ENCODE results near the gene CRYBG2. TPM values are rescaled to one million over a fixed set of nuclear protein-coding genes. Genes with fewer than 3 reads are reported as not detected.

Gene CRYBG2
- polyA plus RNA-seq, 1 donor from 2014 or later, result 2.5 TPM

GRCh38 chr1:26372039-26372438 lies 18.1 kb upstream of the CRYBG2 start:
- TF ChIP-seq TAF1 (IDR thresholded peaks at IDR 0.05; ENCODE audit: low read depth) (no peak), POLR2AphosphoS5 (IDR thresholded peaks at IDR 0.05) (no peak), SMC3 (conservative IDR thresholded peaks at IDR 0.05; ENCODE audit: poor library complexity) (no peak), RAD21 (conservative IDR thresholded peaks at IDR 0.05) (no peak), MXI1 (conservative IDR thresholded peaks at IDR 0.05; ENCODE audit: poor library complexity, severe bottlenecking) (no peak), EZH2 (IDR thresholded peaks at IDR 0.05; ENCODE audit: borderline replicate concordance, insufficient read depth, low read length, poor library complexity, severe bottlenecking) (no peak)
- TF ChIP-seq, protein P1, sequence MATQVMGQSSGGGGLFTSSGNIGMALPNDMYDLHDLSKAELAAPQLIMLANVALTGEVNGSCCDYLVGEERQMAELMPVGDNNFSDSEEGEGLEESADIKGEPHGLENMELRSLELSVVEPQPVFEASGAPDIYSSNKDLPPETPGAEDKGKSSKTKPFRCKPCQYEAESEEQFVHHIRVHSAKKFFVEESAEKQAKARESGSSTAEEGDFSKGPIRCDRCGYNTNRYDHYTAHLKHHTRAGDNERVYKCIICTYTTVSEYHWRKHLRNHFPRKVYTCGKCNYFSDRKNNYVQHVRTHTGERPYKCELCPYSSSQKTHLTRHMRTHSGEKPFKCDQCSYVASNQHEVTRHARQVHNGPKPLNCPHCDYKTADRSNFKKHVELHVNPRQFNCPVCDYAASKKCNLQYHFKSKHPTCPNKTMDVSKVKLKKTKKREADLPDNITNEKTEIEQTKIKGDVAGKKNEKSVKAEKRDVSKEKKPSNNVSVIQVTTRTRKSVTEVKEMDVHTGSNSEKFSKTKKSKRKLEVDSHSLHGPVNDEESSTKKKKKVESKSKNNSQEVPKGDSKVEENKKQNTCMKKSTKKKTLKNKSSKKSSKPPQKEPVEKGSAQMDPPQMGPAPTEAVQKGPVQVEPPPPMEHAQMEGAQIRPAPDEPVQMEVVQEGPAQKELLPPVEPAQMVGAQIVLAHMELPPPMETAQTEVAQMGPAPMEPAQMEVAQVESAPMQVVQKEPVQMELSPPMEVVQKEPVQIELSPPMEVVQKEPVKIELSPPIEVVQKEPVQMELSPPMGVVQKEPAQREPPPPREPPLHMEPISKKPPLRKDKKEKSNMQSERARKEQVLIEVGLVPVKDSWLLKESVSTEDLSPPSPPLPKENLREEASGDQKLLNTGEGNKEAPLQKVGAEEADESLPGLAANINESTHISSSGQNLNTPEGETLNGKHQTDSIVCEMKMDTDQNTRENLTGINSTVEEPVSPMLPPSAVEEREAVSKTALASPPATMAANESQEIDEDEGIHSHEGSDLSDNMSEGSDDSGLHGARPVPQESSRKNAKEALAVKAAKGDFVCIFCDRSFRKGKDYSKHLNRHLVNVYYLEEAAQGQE (IDR thresholded peaks at IDR 0.05; ENCODE audit: borderline replicate concordance), result no peak
- no peaks in the 10 kb centered on the region for H3K27me3 ChIP-seq (ENCODE audit: insufficient read depth, low read depth, low read length)
- H3K9ac ChIP-seq (ENCODE audit: low read length), result no peak overlapping the region

GRCh38 chr1:26370591-26371382 lies 16.9 kb upstream of the CRYBG2 start:
- no peaks in the 10 kb centered on the region for H3K36me3 ChIP-seq (ENCODE audit: insufficient read depth, low read length)
- H3K27ac ChIP-seq (ENCODE audit: low read length), result no peak overlapping the region
- H3K4me2 ChIP-seq (ENCODE audit: low read length), result no peak overlapping the region
- H3F3A ChIP-seq (ENCODE audit: insufficient read depth, low read length, poor library complexity, severe bottlenecking), result no peaks in the 10 kb centered on the region
- no peaks in the 10 kb centered on the region for H4K20me1 ChIP-seq (ENCODE audit: insufficient read depth)
- no peaks in the 10 kb centered on the region for H3K9me2 ChIP-seq (ENCODE audit: insufficient read depth, low read length)
- no peak overlapping the region for H3K9ac ChIP-seq (ENCODE audit: low read length)
- no peaks in the 10 kb centered on the region for H3K79me2 ChIP-seq (replicated peaks; ENCODE audit: insufficient read depth, low read length)
- no peak overlapping the region for H2AFZ ChIP-seq (ENCODE audit: low read depth, low read length)
- H3K4me3 ChIP-seq (ENCODE audit: low read length), result no peak overlapping the region
- TF ChIP-seq TAF1 (IDR thresholded peaks at IDR 0.05; ENCODE audit: low read depth), result no peak
- TF ChIP-seq RAD21 (conservative IDR thresholded peaks at IDR 0.05), result no peak
- TF ChIP-seq SMC3 (conservative IDR thresholded peaks at IDR 0.05; ENCODE audit: poor library complexity), result no peak
- no peak for TF ChIP-seq EP300 (conservative IDR thresholded peaks at IDR 0.05; ENCODE audit: poor library complexity, severe bottlenecking)
- no peaks in the 10 kb centered on the region for H3K9me3 ChIP-seq (ENCODE audit: low read length)
- H3K27me3 ChIP-seq (ENCODE audit: insufficient read depth, low read depth, low read length), result no peaks in the 10 kb centered on the region

More at GRCh38 chr1:26372039-26372438, 18.1 kb upstream of the CRYBG2 start:
- H3K79me2 ChIP-seq (replicated peaks; ENCODE audit: insufficient read depth, low read length), result no peaks in the 10 kb centered on the region
- no peak overlapping the region for H3K4me2 ChIP-seq (ENCODE audit: low read length)
- H3K36me3 ChIP-seq (ENCODE audit: insufficient read depth, low read length), result no peaks in the 10 kb centered on the region
- no peak overlapping the region for H3K27ac ChIP-seq (ENCODE audit: low read length)
- H3F3A ChIP-seq (ENCODE audit: insufficient read depth, low read length, poor library complexity, severe bottlenecking), result no peaks in the 10 kb centered on the region
- H4K20me1 ChIP-seq (ENCODE audit: insufficient read depth), result no peaks in the 10 kb centered on the region
- H3K9me3 ChIP-seq (ENCODE audit: low read length), result no peaks in the 10 kb centered on the region
- H3K4me3 ChIP-seq (ENCODE audit: low read length), result no peak overlapping the region
- no peak overlapping the region for H2AFZ ChIP-seq (ENCODE audit: low read depth, low read length)
- H3K9me2 ChIP-seq (ENCODE audit: insufficient read depth, low read length), result no peaks in the 10 kb centered on the region

DNA sequence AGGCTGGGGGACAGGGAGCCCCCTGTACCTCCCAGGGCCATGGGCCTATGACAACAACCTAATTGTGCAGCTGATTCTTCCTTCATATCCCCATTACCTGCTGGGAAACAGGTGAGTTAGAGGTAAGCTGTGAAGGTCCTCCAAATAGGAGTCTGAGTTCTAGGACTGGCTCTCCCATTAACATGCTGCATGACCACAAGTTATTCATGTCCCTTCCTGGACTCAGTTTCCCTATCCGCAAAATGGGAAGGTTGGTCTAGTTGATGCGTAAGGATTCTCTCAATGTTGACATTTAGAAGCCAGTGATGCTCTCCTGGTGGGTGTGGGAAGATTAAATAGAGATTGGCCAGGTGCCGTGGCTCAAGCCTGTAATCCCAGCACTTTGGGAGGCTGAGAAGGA lies 14.6 kb upstream of the CRYBG2 start:
- no peaks in the 10 kb centered on the region for H3F3A ChIP-seq (ENCODE audit: insufficient read depth, low read length, poor library complexity, severe bottlenecking)
- H3K9me2 ChIP-seq (ENCODE audit: insufficient read depth, low read length), result no peaks in the 10 kb centered on the region
- no peaks in the 10 kb centered on the region for H3K9me3 ChIP-seq (ENCODE audit: low read length)
- no peaks in the 10 kb centered on the region for H3K79me2 ChIP-seq (replicated peaks; ENCODE audit: insufficient read depth, low read length)
- no peaks in the 10 kb centered on the region for H3K27me3 ChIP-seq (ENCODE audit: insufficient read depth, low read depth, low read length)
- H4K20me1 ChIP-seq (ENCODE audit: insufficient read depth), result no peaks in the 10 kb centered on the region
- no peaks in the 10 kb centered on the region for H3K36me3 ChIP-seq (ENCODE audit: insufficient read depth, low read length)
- H3K9ac ChIP-seq (ENCODE audit: low read length), result no peak overlapping the region
- TF ChIP-seq, protein P1 (IDR thresholded peaks at IDR 0.05; ENCODE audit: borderline replicate concordance), result no peak
- no peak for TF ChIP-seq EP300 (conservative IDR thresholded peaks at IDR 0.05; ENCODE audit: poor library complexity, severe bottlenecking)
- TF ChIP-seq, protein P2, sequence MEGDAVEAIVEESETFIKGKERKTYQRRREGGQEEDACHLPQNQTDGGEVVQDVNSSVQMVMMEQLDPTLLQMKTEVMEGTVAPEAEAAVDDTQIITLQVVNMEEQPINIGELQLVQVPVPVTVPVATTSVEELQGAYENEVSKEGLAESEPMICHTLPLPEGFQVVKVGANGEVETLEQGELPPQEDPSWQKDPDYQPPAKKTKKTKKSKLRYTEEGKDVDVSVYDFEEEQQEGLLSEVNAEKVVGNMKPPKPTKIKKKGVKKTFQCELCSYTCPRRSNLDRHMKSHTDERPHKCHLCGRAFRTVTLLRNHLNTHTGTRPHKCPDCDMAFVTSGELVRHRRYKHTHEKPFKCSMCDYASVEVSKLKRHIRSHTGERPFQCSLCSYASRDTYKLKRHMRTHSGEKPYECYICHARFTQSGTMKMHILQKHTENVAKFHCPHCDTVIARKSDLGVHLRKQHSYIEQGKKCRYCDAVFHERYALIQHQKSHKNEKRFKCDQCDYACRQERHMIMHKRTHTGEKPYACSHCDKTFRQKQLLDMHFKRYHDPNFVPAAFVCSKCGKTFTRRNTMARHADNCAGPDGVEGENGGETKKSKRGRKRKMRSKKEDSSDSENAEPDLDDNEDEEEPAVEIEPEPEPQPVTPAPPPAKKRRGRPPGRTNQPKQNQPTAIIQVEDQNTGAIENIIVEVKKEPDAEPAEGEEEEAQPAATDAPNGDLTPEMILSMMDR (IDR thresholded peaks at IDR 0.05; ENCODE audit: poor library complexity, severe bottlenecking), result no peak
- no peak for TF ChIP-seq RAD21 (conservative IDR thresholded peaks at IDR 0.05)
- no peak for TF ChIP-seq MXI1 (conservative IDR thresholded peaks at IDR 0.05; ENCODE audit: poor library complexity, severe bottlenecking)
- no peak for TF ChIP-seq SMC3 (conservative IDR thresholded peaks at IDR 0.05; ENCODE audit: poor library complexity)
- TF ChIP-seq EZH2 (IDR thresholded peaks at IDR 0.05; ENCODE audit: borderline replicate concordance, insufficient read depth, low read length, poor library complexity, severe bottlenecking), result no peak
- TF ChIP-seq TAF1 (IDR thresholded peaks at IDR 0.05; ENCODE audit: low read depth), result no peak
- no peak for TF ChIP-seq POLR2AphosphoS5 (IDR thresholded peaks at IDR 0.05)
- H3K4me3 ChIP-seq (ENCODE audit: low read length), result no peak overlapping the region
- H3K27ac ChIP-seq (ENCODE audit: low read length), result no peak overlapping the region
- H2AFZ ChIP-seq (ENCODE audit: low read depth, low read length), result no peak overlapping the region
- no peak overlapping the region for H3K4me2 ChIP-seq (ENCODE audit: low read length)

All from neural cell (in vitro differentiated cells).